Globus pallidus (tissue), 1 donor: ENCODE results near the gene TPSG1.

ENCODE experiments used
- DNase-seq: peaks from one replicate; pipeline ENCODE4 v3.0.0-alpha.2; 2015; ENCODE audit warnings: low spot score

Gene TPSG1

DNA sequence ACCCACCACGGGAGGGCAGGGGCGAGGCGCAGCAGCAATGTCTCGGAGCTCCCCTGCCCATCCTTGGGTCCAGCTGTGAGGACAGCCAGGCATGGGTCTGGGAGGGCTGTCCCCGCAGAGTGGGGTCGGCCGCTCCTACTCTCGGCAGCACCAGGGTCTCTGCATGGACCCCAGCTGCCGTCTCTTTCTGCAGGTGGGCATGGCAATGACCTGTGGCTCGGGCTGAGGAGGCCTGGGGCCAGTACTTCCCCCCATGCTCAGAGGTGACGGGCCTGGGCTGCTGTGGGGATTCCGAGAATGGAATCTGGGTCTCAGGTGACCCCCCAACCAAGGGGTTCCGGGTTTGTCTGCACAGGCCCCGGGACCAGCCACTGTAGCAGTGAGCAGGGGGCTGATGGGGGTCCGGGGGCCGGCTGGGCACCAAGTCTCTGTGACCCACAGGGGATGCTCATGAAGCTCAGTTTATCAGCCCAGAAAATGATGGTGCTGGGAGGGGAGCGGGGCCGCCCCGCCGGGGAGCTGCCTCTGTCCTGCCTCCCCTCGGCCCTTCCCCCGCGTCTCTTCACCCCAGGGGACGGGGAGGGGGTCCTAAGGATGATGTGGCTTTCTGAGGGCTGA lies 48.7 kb downstream of the TPSG1 start:
- DNase-seq, result no peak

DNA sequence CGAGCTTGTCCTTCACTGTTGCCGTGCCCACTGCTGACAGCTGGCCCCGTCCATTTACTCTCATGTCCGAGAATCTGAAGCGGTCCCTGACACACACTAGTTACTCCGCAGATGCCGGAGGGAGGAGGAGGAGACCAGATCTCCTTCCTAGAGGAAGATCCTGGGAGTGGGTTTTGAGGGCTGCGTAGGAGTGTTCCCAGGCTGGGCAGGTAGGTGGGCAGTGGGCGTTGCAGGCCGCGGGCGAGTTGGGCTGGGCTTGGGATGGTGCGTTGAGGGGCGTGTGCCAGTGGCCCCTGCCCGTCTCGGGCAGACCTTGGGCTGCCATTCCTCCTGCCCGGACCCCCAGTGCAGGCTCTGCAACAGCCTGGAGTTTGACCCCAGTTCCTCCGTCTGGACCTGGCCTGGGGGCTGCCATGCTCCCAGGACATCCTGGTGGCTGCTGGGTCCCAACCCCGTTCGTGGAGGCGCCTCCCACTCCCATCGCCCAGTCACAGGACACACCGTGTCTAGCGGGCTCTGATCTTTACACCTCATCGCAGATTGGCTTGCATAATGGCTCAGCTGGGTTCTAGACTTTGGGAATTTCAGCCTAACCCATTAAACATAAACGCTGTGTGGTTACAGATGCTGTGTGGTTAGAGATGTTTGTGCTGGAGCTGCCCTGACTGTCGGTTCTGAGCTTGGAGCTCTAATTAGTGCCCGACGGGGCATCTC lies 49.3 kb downstream of the TPSG1 start:
- DNase-seq, result no peak

DNA sequence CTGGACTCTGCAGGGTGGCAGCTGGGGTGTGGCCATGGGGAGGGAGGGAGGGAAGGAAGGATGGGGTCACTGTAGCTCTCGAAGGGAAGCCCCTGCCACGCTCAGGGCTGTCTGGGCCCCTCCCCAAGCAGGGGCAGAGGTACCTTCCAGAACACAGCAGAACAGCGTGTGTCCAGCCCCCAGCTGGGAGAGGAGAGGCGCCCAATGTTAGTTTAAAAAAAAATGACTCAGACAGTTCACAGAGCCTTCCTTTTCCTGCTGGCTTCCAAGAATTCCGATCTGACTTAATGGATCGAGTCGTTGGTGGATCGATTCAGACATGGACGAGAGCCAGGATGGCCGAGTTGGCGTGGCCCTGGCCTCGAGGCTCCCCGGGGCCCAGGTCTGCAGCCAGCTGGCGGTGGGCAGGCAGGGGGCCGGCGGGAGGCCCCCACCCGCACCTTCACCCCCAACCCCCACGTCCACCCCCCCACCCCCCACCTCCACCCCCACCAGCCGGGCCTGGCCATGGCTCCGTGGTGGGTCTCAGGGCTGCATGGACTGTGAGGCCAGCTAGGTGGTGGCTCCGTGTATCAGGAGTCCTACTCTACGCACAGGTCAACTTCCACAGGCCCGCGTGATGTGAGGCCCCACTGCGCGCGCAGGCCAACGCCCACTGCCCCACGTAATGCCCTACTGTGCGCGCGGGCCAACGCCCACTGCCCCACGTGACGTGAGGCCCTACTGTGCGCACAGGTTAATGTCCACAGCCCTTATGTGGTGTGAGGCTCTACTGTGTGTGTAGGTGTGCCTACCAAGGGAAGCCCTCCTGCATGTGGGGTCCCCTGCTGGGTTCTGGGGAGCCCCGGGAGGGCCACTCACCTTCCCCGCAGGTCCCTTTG lies 50.4 kb downstream of the TPSG1 start:
- no peak for DNase-seq

DNA sequence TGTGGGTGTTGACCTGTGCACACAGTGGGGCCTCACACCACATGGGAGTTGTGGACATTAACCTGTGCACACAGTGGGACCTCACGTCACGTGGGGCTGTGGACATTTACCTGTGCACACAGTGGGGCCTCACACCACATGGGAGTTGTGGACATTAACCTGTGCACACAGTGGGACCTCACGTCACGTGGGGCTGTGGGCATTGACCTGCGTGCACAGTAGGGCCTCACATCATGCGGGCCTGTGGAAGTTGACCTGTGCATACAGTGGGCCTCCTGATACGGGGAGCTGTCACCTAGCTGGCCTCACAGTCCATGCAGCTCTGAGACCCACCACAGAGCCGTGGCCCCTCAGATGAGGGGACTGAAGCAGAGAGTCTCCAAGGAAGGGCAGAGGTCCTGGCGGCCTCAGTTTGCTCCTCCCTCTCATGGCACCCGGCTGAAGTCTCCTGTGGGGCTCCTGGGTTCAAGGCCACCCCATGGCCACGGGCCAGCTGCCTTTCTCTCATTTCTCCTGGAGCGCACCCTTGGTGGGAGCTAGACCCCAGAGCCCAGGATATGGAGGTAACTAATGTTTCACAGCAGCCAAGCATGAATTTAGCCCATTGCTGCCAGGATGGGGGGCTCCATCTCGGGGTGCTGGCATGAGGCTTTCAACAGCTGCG lies 51.1 kb downstream of the TPSG1 start:
- no peak for DNase-seq

DNA sequence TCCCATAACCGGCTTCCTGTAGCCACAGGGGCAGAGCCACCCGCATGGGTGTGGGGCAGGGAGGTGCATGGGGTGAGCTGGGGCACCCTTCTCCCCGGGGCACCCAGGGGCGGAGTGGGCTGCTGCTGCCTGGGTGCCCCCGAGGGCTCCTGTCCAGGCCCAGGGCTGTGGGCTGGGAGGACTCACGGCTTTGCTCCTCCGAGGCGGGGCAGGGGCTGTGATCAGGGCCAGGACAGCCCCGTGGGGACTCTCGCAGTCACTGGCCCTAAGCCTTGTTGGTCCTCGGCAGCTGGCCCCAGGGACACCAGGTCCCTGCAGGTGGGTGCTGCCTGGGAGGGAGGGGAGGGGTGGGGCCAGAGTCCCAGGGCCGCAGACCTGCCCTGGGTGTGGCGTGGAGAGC lies 52.4 kb downstream of the TPSG1 start:
- DNase-seq, result no peak

DNA sequence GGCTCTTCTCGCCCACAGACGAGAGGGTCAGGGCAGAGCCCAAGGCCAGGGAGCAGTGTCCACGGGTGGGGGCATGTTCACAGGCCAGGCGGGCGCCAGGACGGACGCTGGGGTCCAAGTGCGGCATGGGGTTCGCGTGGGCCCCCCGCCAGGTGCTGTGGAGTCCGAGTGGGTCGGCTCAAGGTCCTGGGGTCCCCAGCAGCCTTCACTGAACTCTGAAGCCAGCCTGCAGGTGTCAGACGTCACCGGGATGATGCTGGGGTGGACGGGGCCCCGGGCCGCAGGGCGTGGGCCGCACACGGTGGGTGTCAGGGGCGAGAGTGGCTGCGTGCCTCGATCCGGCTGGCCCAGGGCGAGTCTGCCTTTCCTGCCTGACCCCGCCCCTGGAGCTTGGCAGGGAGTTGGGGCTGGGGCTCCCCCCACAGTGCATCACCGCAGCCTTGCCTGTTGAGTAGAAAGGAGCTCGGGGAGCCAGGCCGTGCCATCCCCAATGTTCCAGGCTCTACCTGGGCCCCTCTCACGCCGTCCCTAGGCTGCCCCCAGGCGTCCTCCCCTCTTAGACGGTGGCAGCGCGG lies 53.1 kb downstream of the TPSG1 start:
- DNase-seq, result no peak
